ENCODE data around the gene MARCHF10. TPM values are rescaled to one million over a fixed set of nuclear protein-coding genes. Genes with fewer than 3 reads are reported as not detected.

MARCHF10 gene
- total RNA-seq, 1 experiment from 2014 or later = not detected

- TF ChIP-seq, protein P1, sequence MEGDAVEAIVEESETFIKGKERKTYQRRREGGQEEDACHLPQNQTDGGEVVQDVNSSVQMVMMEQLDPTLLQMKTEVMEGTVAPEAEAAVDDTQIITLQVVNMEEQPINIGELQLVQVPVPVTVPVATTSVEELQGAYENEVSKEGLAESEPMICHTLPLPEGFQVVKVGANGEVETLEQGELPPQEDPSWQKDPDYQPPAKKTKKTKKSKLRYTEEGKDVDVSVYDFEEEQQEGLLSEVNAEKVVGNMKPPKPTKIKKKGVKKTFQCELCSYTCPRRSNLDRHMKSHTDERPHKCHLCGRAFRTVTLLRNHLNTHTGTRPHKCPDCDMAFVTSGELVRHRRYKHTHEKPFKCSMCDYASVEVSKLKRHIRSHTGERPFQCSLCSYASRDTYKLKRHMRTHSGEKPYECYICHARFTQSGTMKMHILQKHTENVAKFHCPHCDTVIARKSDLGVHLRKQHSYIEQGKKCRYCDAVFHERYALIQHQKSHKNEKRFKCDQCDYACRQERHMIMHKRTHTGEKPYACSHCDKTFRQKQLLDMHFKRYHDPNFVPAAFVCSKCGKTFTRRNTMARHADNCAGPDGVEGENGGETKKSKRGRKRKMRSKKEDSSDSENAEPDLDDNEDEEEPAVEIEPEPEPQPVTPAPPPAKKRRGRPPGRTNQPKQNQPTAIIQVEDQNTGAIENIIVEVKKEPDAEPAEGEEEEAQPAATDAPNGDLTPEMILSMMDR (IDR thresholded peaks at IDR 0.05 in 2 of 3, conservative IDR thresholded peaks at IDR 0.05 in 1 of 3; ENCODE audit: borderline replicate concordance in 1 of 3, insufficient read depth in 1 of 3, low read depth in 2 of 3, low read length in 2 of 3) = no peak
- TF ChIP-seq SRF (IDR thresholded peaks at IDR 0.05; ENCODE audit: low read depth) = no peak
Measured at GRCh38 chr17:62824290-62825131, 16.4 kb upstream of the MARCHF10 start (continued).

DNA sequence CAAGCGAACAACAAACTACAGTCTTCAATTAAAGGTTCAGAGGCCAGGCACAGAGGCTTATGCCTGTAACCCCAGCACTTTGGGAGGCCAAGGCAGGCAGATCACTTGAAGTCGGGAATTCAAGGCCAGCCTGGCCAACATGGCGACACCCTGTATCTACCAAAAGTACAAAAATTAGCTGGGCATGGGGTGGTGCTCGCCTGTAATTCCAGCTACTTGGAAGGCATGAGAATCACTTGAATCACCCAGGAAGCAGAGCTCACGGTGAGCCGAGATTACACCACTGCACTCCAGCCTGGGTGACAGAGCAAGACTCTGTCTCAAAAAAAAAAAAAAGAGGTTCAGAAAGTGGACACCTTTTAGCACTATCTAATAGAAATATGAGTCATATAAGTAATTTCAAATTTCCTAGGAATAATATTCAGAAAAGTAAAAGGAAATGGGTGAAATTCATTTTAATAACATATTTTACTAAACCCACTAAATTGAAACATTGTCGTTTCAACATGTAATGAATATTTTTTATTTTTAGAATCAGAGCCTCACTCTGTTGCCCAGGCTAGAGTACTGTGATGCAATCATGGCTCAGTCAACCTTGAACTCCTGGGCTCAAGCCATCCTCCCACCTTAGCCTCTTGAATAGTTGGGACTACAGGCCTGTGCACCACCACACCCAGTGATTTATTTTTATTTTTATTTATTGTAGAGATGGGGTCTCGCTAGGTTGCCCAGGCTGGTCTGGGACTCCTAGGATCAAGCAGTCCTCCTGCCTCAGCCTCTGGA lies 15.2 kb upstream of the MARCHF10 start:
- Histone ChIP-seq H3K27ac (ENCODE audit: low read depth, low read length) (no peak overlapping the region), H2AFZ (ENCODE audit: low read depth, low read length, poor library complexity, severe bottlenecking) (no peak overlapping the region), H4K20me1 (ENCODE audit: insufficient read depth) (no peaks in the 10 kb centered on the region), H3K27me3 (ENCODE audit: insufficient read depth, low read length) (no peaks in the 10 kb centered on the region), H3K9me3 (ENCODE audit: control insufficient read depth in 1 of 2, insufficient read depth in 1 of 2, low read depth in 1 of 2, low read length in 2 of 2) (no peaks in the 10 kb centered on the region), H3K9me2 (ENCODE audit: insufficient read depth) (no peaks in the 10 kb centered on the region), H3K79me2 (ENCODE audit: insufficient read depth, low read length) (no peaks in the 10 kb centered on the region), H3K9ac (ENCODE audit: low read length) (no peak overlapping the region), H3K4me2 (ENCODE audit: low read length) (no peak overlapping the region), H3K4me3 (replicated peaks in 1 of 2; ENCODE audit: low read depth in 1 of 2, low read length in 2 of 2) (no peak overlapping the region), H3K4me1 (ENCODE audit: control insufficient read depth in 1 of 2, insufficient read depth in 2 of 2, low read length in 2 of 2) (peaks cover 17 to 31% of the 10 kb centered on the region in 2 experiments), H3K36me3 (ENCODE audit: control insufficient read depth in 1 of 2, insufficient read depth in 2 of 2, low read length in 2 of 2) (no peaks in the 10 kb centered on the region)
- ChIA-PET RAD21 (ENCODE audit: low non-redundant PET in 1 of 2, low total read pairs in 2 of 2, uncharacterized antibody in 2 of 2, unreplicated experiment in 2 of 2) (no interaction called here), POLR2A (no interaction called here), CTCF (no interaction called here)
- ATAC-seq (no peak), DNase-seq (ENCODE audit: low read depth, low spot score) (no peak)
- TF ChIP-seq TCF7L2 (IDR thresholded peaks at IDR 0.05; ENCODE audit: borderline replicate concordance, extremely low read depth, insufficient read depth, insufficient read length) (no peak), CBX3 (IDR thresholded peaks at IDR 0.05; ENCODE audit: low read depth) (no peak), SP1 (IDR thresholded peaks at IDR 0.05; ENCODE audit: low read depth) (no peak), POLR2A (IDR thresholded peaks at IDR 0.05; ENCODE audit: borderline replicate concordance, extremely low read depth, insufficient read depth, insufficient read length) (no peak), SRF (IDR thresholded peaks at IDR 0.05; ENCODE audit: low read depth) (no peak), RAD21 (IDR thresholded peaks at IDR 0.05; ENCODE audit: low read depth) (no peak), ZNF274 (IDR thresholded peaks at IDR 0.05; ENCODE audit: low read depth, low read length) (no peak)
- TF ChIP-seq, protein P2, sequence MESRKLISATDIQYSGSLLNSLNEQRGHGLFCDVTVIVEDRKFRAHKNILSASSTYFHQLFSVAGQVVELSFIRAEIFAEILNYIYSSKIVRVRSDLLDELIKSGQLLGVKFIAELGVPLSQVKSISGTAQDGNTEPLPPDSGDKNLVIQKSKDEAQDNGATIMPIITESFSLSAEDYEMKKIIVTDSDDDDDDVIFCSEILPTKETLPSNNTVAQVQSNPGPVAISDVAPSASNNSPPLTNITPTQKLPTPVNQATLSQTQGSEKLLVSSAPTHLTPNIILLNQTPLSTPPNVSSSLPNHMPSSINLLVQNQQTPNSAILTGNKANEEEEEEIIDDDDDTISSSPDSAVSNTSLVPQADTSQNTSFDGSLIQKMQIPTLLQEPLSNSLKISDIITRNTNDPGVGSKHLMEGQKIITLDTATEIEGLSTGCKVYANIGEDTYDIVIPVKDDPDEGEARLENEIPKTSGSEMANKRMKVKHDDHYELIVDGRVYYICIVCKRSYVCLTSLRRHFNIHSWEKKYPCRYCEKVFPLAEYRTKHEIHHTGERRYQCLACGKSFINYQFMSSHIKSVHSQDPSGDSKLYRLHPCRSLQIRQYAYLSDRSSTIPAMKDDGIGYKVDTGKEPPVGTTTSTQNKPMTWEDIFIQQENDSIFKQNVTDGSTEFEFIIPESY (IDR thresholded peaks at IDR 0.05; ENCODE audit: extremely low read depth, insufficient replicate concordance, low read length) = no peak
- TF ChIP-seq, protein P3, sequence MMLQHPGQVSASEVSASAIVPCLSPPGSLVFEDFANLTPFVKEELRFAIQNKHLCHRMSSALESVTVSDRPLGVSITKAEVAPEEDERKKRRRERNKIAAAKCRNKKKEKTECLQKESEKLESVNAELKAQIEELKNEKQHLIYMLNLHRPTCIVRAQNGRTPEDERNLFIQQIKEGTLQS (IDR thresholded peaks at IDR 0.05) = no peak
- TF ChIP-seq, protein P4, sequence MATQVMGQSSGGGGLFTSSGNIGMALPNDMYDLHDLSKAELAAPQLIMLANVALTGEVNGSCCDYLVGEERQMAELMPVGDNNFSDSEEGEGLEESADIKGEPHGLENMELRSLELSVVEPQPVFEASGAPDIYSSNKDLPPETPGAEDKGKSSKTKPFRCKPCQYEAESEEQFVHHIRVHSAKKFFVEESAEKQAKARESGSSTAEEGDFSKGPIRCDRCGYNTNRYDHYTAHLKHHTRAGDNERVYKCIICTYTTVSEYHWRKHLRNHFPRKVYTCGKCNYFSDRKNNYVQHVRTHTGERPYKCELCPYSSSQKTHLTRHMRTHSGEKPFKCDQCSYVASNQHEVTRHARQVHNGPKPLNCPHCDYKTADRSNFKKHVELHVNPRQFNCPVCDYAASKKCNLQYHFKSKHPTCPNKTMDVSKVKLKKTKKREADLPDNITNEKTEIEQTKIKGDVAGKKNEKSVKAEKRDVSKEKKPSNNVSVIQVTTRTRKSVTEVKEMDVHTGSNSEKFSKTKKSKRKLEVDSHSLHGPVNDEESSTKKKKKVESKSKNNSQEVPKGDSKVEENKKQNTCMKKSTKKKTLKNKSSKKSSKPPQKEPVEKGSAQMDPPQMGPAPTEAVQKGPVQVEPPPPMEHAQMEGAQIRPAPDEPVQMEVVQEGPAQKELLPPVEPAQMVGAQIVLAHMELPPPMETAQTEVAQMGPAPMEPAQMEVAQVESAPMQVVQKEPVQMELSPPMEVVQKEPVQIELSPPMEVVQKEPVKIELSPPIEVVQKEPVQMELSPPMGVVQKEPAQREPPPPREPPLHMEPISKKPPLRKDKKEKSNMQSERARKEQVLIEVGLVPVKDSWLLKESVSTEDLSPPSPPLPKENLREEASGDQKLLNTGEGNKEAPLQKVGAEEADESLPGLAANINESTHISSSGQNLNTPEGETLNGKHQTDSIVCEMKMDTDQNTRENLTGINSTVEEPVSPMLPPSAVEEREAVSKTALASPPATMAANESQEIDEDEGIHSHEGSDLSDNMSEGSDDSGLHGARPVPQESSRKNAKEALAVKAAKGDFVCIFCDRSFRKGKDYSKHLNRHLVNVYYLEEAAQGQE (IDR thresholded peaks at IDR 0.05; ENCODE audit: low read depth) = no peak
- BruUV-seq (replicated peaks) = no TSS peak
- intact Hi-C loops (cut with micrococcal nuclease) = no loop called here
